Fibroblast of lung (primary cell): ENCODE measurements around the gene ALDH1L1. TPM values are rescaled to one million over a fixed set of nuclear protein-coding genes. Genes with fewer than 3 reads are reported as not detected.

ENCODE experiments used
- DNase-seq, 2 donors: peaks; one replicate each; pipeline versions ENCODE4 v3.0.0 to v3.0.0-alpha.2; 2010; ENCODE audit warnings: low read depth in 2 of 2
- H2AFZ ChIP-seq: 2 replicates; pipeline ENCODE4 v1.5.1; 2012; ENCODE audit warnings: low read length, control low read depth, inconsistent platforms
- H3K27ac ChIP-seq: 2 replicates; pipeline ENCODE4 v1.5.1; 2011; ENCODE audit warnings: low read length, control low read depth; ENCODE audit not compliant: insufficient read depth
- H3K27me3 ChIP-seq: 2 replicates; pipeline ENCODE4 v1.5.1; 2011; ENCODE audit warnings: mild to moderate bottlenecking, low read length; ENCODE audit not compliant: control insufficient read depth, insufficient read depth
- H3K36me3 ChIP-seq: 2 replicates; pipeline ENCODE4 v1.5.1; 2011; ENCODE audit warnings: low read length; ENCODE audit not compliant: control insufficient read depth, insufficient read depth
- H3K4me1 ChIP-seq: 2 replicates; pipeline ENCODE4 v1.5.1; 2011; ENCODE audit warnings: low read length; ENCODE audit not compliant: control insufficient read depth, insufficient read depth; ENCODE audit errors: extremely low read depth
- H3K4me2 ChIP-seq: 2 replicates; pipeline ENCODE4 v1.5.1; 2011; ENCODE audit warnings: low read length, control low read depth; ENCODE audit not compliant: insufficient read depth; ENCODE audit errors: extremely low read depth
- H3K4me3 ChIP-seq, 4 experiments: fragments of 200-600 bp in 1 of 4; sonication (generic) in 1 of 4; replicated peaks in 1 of 4; 2 replicates each; pipeline ENCODE4 v1.5.1; 2011 to 2016; ENCODE audit warnings: low read length in 4 of 4, low read depth in 3 of 4, mild to moderate bottlenecking in 3 of 4, control low read depth in 2 of 4, inconsistent platforms in 1 of 4, mixed read lengths in 1 of 4; ENCODE audit not compliant: insufficient read depth in 1 of 4; ENCODE audit errors: control extremely low read depth in 1 of 4
- H3K79me2 ChIP-seq: 2 replicates; pipeline ENCODE4 v1.5.1; 2012; ENCODE audit warnings: mild to moderate bottlenecking, low read length, inconsistent platforms; ENCODE audit not compliant: control insufficient read depth, insufficient read depth
- H3K9ac ChIP-seq: 2 replicates; pipeline ENCODE4 v1.5.1; 2011; ENCODE audit warnings: mild to moderate bottlenecking, low read length, control low read depth; ENCODE audit not compliant: insufficient read depth
- H3K9me3 ChIP-seq: 2 replicates; pipeline ENCODE4 v1.5.1; 2012; ENCODE audit warnings: low read depth, low read length; ENCODE audit not compliant: control insufficient read depth, insufficient read depth
- H4K20me1 ChIP-seq: 2 replicates; pipeline ENCODE4 v1.5.1; 2011; ENCODE audit warnings: low read length; ENCODE audit not compliant: control insufficient read depth, insufficient read depth; ENCODE audit errors: extremely low read depth
- EZH2 ChIP-seq: IDR thresholded peaks from 2 replicates; pipeline ENCODE4 v1.5.1; 2012; ENCODE audit warnings: low read length, control low read depth, mild to moderate bottlenecking; ENCODE audit errors: missing control alignments
- polyA plus RNA-seq, 2 donors: library from polyadenylated mRNA; depleted of rRNA in 1 of 2; stranded (reverse) in 1 of 2; unstranded in 1 of 2; fragments of >200 nt; gene quantifications; 2 replicates each; pipeline ENCODE4 v1.2.1, GENCODE V29; 2011 to 2012; ENCODE audit warnings: missing spikeins in 1 of 2
- total RNA-seq: library from RNA; depleted of rRNA; stranded (reverse); fragments of >200 nt; gene quantifications from 2 replicates; pipeline ENCODE4 v1.2.1, GENCODE V29; 2014
- TF ChIP-seq, protein P1 (sequence below), 2 donors: IDR thresholded peaks in 1 of 2; conservative IDR thresholded peaks in 1 of 2; 1 replicate in 1 of 2; 2 replicates in 1 of 2; pipeline ENCODE4 v1.5.1; 2011 to 2012; ENCODE audit warnings: low read length in 2 of 2, control low read depth in 1 of 2, inconsistent platforms in 1 of 2, low read depth in 1 of 2, mild to moderate bottlenecking in 1 of 2

ALDH1L1 gene
- total and polyA plus RNA-seq, 2 donors (not counting 1 experiment from before 2014, with no cell fraction given): not detected

DNA sequence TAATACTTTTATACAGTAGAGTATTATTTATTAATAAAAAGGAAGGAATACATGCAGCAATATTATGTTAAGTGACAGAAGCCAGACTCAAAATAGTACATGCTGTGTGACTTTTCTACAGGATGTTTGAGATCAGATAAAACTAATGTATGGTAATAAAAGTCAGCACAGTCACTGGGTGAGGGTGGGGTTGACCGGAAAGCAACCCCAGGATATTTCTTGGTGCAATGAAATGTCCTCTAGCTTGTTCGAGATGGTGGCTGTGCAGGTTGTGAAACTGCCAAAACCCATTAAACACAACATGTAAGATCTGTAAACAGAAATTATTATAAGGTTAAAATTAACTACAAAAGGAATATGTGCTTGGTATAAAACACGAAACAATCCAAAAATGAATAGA lies 20.8 kb upstream of the ALDH1L1 start:
- H3K9ac ChIP-seq: no peak overlapping the region
- DNase-seq: no peak
- no peaks in the 10 kb centered on the region for H3K36me3 ChIP-seq
- no peaks in the 10 kb centered on the region for H3K27me3 ChIP-seq
- TF ChIP-seq, protein P1, sequence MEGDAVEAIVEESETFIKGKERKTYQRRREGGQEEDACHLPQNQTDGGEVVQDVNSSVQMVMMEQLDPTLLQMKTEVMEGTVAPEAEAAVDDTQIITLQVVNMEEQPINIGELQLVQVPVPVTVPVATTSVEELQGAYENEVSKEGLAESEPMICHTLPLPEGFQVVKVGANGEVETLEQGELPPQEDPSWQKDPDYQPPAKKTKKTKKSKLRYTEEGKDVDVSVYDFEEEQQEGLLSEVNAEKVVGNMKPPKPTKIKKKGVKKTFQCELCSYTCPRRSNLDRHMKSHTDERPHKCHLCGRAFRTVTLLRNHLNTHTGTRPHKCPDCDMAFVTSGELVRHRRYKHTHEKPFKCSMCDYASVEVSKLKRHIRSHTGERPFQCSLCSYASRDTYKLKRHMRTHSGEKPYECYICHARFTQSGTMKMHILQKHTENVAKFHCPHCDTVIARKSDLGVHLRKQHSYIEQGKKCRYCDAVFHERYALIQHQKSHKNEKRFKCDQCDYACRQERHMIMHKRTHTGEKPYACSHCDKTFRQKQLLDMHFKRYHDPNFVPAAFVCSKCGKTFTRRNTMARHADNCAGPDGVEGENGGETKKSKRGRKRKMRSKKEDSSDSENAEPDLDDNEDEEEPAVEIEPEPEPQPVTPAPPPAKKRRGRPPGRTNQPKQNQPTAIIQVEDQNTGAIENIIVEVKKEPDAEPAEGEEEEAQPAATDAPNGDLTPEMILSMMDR (conservative IDR thresholded peaks at IDR 0.05 in 1 of 2, IDR thresholded peaks at IDR 0.05 in 1 of 2; ENCODE audit: low read depth in 1 of 2, low read length in 2 of 2): no peak
- no peak for TF ChIP-seq EZH2
- no peaks in the 10 kb centered on the region for H3K4me1 ChIP-seq
- H3K4me2 ChIP-seq: no peak overlapping the region
- no peaks in the 10 kb centered on the region for H3K9me3 ChIP-seq
- H4K20me1 ChIP-seq: no peaks in the 10 kb centered on the region
- H3K4me3 ChIP-seq: no peak overlapping the region
- H3K27ac ChIP-seq: no peak overlapping the region
- H3K79me2 ChIP-seq: no peaks in the 10 kb centered on the region
- no peak overlapping the region for H2AFZ ChIP-seq

DNA sequence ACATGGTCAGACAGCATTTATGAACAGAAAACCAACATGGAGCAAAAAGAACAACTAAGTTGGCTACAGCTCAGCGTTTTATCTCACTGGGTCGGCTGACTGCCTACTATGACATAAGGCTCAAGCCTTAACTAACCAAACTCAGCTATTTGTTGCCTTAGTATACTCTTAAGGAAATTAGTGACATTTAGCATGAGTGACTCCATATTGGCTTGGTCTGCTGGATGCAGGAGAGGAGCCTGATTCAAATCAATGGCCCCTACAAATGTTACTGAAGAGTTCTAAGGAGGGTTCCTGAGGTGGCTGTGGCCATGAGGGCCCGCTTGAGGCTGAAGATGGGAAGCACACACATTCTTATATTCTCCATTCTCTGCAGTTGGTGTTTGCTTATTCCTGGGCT lies 20.1 kb upstream of the ALDH1L1 start:
- no peaks in the 10 kb centered on the region for H4K20me1 ChIP-seq
- H3K4me2 ChIP-seq: no peak overlapping the region
- H3K36me3 ChIP-seq: no peaks in the 10 kb centered on the region
- H3K9me3 ChIP-seq: no peaks in the 10 kb centered on the region
- no peak overlapping the region for H3K9ac ChIP-seq
- no peaks in the 10 kb centered on the region for H3K79me2 ChIP-seq
- H3K4me3 ChIP-seq: no peak overlapping the region
- no peaks in the 10 kb centered on the region for H3K4me1 ChIP-seq
- no peaks in the 10 kb centered on the region for H3K27me3 ChIP-seq
- H2AFZ ChIP-seq: no peak overlapping the region
- TF ChIP-seq EZH2: no peak
- TF ChIP-seq, protein P1 (conservative IDR thresholded peaks at IDR 0.05 in 1 of 2, IDR thresholded peaks at IDR 0.05 in 1 of 2; ENCODE audit: low read depth in 1 of 2, low read length in 2 of 2): no peak
- DNase-seq: no peak
- no peak overlapping the region for H3K27ac ChIP-seq

DNA sequence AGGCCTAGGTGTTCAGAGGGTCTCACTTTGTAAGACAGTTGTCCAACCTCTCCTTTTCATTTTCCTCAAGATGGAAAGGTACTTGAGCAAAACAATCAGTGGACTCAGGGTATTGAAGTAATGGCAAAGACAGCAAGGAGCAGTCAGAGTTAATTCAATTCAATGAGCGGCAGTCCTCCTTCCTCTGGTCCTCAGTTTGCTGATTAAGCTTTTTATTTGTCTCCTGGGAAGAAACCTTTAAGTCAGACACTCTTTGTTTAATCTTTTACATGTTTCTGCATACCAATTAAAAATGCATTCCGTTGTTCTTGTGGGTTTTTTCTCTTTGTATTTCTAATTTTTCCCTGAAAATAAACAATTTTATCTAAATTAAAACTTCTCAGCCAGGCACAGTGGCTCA lies 18.9 kb upstream of the ALDH1L1 start:
- no peak for TF ChIP-seq EZH2
- TF ChIP-seq, protein P1 (conservative IDR thresholded peaks at IDR 0.05 in 1 of 2, IDR thresholded peaks at IDR 0.05 in 1 of 2; ENCODE audit: low read depth in 1 of 2, low read length in 2 of 2): no peak
- Histone ChIP-seq H3K36me3 (no peaks in the 10 kb centered on the region), H3K4me1 (no peaks in the 10 kb centered on the region), H3K9me3 (no peaks in the 10 kb centered on the region), H2AFZ (no peak overlapping the region), H3K27me3 (no peaks in the 10 kb centered on the region), H3K9ac (no peak overlapping the region), H3K27ac (no peak overlapping the region), H4K20me1 (no peaks in the 10 kb centered on the region), H3K4me2 (no peak overlapping the region), H3K4me3 (no peak overlapping the region), H3K79me2 (no peaks in the 10 kb centered on the region)
- no peak for DNase-seq
